GM21390 (cell line): ENCODE measurements around the gene MORC2.

Experiments used
- ATAC-seq: cut with Tn5 transposase; IDR thresholded peaks from one replicate; pipeline ENCODE4 v1.9.1; 2021; ENCODE audit not compliant: unreplicated experiment

The MORC2 gene

GRCh38 chr22:30922151-30922611, 46.4 kb downstream of the MORC2 start:
- ATAC-seq, result no peak

- no peak for ATAC-seq
Observed at GRCh38 chr22:30921108-30921507, 47.5 kb downstream of the MORC2 start.

- no peak for ATAC-seq
Observed at GRCh38 chr22:30920407-30920806, 48.2 kb downstream of the MORC2 start.

GRCh38 chr22:30919973-30920372, 48.6 kb downstream of the MORC2 start:
- ATAC-seq, result no peak

- ATAC-seq, result no peak
Observed at GRCh38 chr22:30918761-30919160, 49.8 kb downstream of the MORC2 start.

GRCh38 chr22:30910358-30910757, 58.2 kb downstream of the MORC2 start:
- ATAC-seq, result no peak

- no peak for ATAC-seq
Observed at GRCh38 chr22:30909306-30909705, 59.3 kb downstream of the MORC2 start.

GRCh38 chr22:30908051-30908461, 60.5 kb downstream of the MORC2 start:
- ATAC-seq, result no peak

GRCh38 chr22:30906946-30907345, 61.6 kb downstream of the MORC2 start:
- no peak for ATAC-seq

GRCh38 chr22:30906411-30906810, 62.2 kb downstream of the MORC2 start:
- no peak for ATAC-seq

GRCh38 chr22:30905696-30906341, 62.8 kb downstream of the MORC2 start:
- no peak for ATAC-seq

- no peak for ATAC-seq
Observed at GRCh38 chr22:30903876-30904460, 64.6 kb downstream of the MORC2 start.

- no peak for ATAC-seq
Observed at GRCh38 chr22:30902496-30903357, 65.8 kb downstream of the MORC2 start.

GRCh38 chr22:30894371-30894740, 74.2 kb downstream of the MORC2 start:
- ATAC-seq, result no peak

GRCh38 chr22:30893434-30894370, 74.9 kb downstream of the MORC2 start:
- no peak for ATAC-seq

GRCh38 chr22:30892731-30893221, 75.8 kb downstream of the MORC2 start:
- no peak for ATAC-seq

GRCh38 chr22:30892286-30892685, 76.3 kb downstream of the MORC2 start:
- ATAC-seq, result no peak

GRCh38 chr22:30891781-30892180, 76.8 kb downstream of the MORC2 start:
- ATAC-seq, result no peak

GRCh38 chr22:30891443-30891755, 77.2 kb downstream of the MORC2 start:
- no peak for ATAC-seq

- no peak for ATAC-seq
Observed at GRCh38 chr22:30890686-30891442, 77.7 kb downstream of the MORC2 start.
